DMS 273 (cell line): ENCODE measurements around the gene PLCL2.

Experiments used
- DNase-seq: peaks from one replicate; lab custom pipeline; 2025; ENCODE audit not compliant: unreplicated experiment; lab: John Stamatoyannopoulos, UW

PLCL2 gene

GRCh38 chr3:16912400-16913263, 27.9 kb downstream of the PLCL2 start:
- DNase-seq: no peak

- no peak for DNase-seq
These were observed 28.5 kb downstream of the PLCL2 start for GRCh38 chr3:16913264-16913580.

GRCh38 chr3:16916840-16917239, 32.1 kb downstream of the PLCL2 start:
- no peak for DNase-seq

- no peak for DNase-seq
These were observed 32.6 kb downstream of the PLCL2 start for GRCh38 chr3:16917256-16917935.

- DNase-seq: no peak
These were observed 33.4 kb downstream of the PLCL2 start for GRCh38 chr3:16917980-16918682.

- DNase-seq: no peak
These were observed 33.9 kb downstream of the PLCL2 start for GRCh38 chr3:16918683-16919025.

GRCh38 chr3:16923112-16923511, 38.4 kb downstream of the PLCL2 start:
- no peak for DNase-seq

GRCh38 chr3:16927485-16927884, 42.7 kb downstream of the PLCL2 start:
- peak; percentile 31 for DNase-seq

- DNase-seq: peak; percentile 76
These were observed 43.8 kb downstream of the PLCL2 start for GRCh38 chr3:16928386-16929132.

- DNase-seq: no peak
These were observed 44.6 kb downstream of the PLCL2 start for GRCh38 chr3:16929311-16929710.

- DNase-seq: no peak
These were observed 48.1 kb downstream of the PLCL2 start for GRCh38 chr3:16932877-16933276.

- no peak for DNase-seq
These were observed 51.0 kb downstream of the PLCL2 start for GRCh38 chr3:16935781-16936180.

- no peak for DNase-seq
These were observed 51.5 kb downstream of the PLCL2 start for GRCh38 chr3:16936233-16936632.

GRCh38 chr3:16936676-16937230, 52.0 kb downstream of the PLCL2 start:
- DNase-seq: no peak

GRCh38 chr3:16937326-16937845, 52.6 kb downstream of the PLCL2 start:
- no peak for DNase-seq

- DNase-seq: no peak
These were observed 56.3 kb downstream of the PLCL2 start for GRCh38 chr3:16940769-16941700.

GRCh38 chr3:16942955-16943354, 58.2 kb downstream of the PLCL2 start:
- no peak for DNase-seq

- no peak for DNase-seq
These were observed 59.1 kb downstream of the PLCL2 start for GRCh38 chr3:16943857-16944256.

GRCh38 chr3:16944356-16944755, 59.6 kb downstream of the PLCL2 start:
- DNase-seq: no peak

- peak; percentile 10 for DNase-seq
These were observed 60.6 kb downstream of the PLCL2 start for GRCh38 chr3:16945330-16945729.
